GM21381 (cell line): ENCODE results near the gene GPX6.
"Not testable (repeated sequence)": the region's sequence is repeated elsewhere in the genome, so short reads cannot be mapped to it uniquely, and the experiment has no call there.

ENCODE experiments used
- ATAC-seq: cut with Tn5 transposase; IDR thresholded peaks from one replicate; pipeline ENCODE4 v1.9.1; 2021; ENCODE audit warnings: mild to moderate bottlenecking, moderate library complexity; ENCODE audit not compliant: unreplicated experiment

Gene GPX6

DNA sequence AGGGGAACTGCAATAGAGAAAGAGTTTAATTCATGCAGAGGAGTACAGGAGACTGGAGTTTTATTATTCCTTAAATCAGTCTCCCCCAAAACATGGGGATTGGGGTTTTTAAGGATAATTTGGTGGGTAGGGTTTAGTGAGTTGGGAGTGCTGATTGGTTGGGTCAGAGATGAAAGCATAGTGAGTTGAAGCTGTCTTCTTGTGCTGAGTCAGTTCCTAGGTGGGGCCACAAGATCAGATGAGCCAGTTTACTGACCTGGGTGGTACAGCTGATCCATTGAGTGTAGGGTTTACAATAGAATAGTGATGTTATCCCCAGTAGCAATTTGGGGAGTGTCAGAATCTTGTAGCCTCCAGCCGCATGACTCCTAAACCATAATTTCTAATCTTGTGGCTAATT is 29.1 kb downstream of the GPX6 start:
- ATAC-seq, result no peak

DNA sequence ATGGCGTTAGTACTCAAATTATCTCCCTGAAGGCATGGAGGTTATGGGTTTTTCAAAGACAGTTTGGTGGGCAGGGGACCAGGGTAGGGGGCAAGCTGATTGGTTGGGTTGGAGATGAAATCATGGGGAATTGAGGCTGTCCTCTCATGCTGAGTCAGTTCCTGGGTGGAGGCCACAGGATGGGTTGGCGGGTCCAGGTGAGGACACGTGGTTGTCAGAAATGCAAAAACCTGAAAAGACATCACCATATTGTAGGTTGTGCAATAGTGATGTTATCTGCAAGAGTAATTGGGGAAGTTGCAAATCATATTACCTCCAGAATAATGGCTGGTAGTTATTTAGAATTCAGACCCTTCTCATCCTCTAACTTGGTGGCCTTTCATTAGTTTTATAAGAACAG is 30.1 kb downstream of the GPX6 start:
- no peak for ATAC-seq

- ATAC-seq, result no peak
These were observed 35.2 kb downstream of the GPX6 start for GRCh38 chr6:28480253-28480932.

- ATAC-seq, result no peak
These were observed 37.1 kb downstream of the GPX6 start for GRCh38 chr6:28478518-28478917.

GRCh38 chr6:28474441-28475219 is 41.0 kb downstream of the GPX6 start:
- ATAC-seq, result no peak

- ATAC-seq, result not testable (repeated sequence)
These were observed 46.3 kb downstream of the GPX6 start for GRCh38 chr6:28469153-28469745.

GRCh38 chr6:28468056-28468455 is 47.5 kb downstream of the GPX6 start:
- no peak for ATAC-seq

DNA sequence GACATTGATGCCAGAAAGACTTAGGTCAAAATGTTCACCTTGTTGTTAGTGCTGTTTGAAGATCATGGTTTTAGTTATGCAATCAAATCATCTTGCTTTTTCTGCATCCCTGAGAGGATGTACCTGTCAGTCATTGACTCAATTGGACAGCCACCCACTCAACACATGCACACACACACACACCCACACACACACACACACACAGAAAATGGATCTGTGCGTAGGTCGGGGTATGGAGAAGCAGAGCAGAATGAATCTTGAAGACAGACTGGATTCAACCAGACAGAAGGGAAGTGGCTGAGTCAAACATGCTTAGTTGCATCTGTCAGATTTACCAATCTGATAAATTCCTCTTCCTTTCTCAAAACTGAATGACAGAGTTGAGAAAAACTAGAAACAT is 53.2 kb downstream of the GPX6 start:
- ATAC-seq, result no peak

DNA sequence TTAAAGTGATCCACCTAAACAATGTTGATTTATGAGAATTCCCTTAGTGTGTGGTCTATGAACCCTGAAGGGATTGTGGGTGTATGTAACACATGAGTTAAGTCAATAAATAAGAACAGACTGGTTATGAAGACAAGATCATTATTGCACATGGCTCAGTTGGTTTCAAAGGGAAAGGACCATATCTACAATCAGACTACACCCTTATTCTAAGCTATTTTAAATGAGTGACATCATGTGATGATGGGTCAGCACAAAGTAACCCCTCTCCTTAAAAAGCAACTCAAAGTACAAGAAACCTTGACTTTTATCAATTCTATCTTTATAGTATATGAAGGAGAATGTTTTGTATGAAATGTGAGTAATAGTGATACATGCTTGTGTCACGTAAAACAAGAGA is 57.0 kb downstream of the GPX6 start:
- ATAC-seq, result no peak
